ENCODE measurements around the gene TLR8.

TLR8 gene

DNA sequence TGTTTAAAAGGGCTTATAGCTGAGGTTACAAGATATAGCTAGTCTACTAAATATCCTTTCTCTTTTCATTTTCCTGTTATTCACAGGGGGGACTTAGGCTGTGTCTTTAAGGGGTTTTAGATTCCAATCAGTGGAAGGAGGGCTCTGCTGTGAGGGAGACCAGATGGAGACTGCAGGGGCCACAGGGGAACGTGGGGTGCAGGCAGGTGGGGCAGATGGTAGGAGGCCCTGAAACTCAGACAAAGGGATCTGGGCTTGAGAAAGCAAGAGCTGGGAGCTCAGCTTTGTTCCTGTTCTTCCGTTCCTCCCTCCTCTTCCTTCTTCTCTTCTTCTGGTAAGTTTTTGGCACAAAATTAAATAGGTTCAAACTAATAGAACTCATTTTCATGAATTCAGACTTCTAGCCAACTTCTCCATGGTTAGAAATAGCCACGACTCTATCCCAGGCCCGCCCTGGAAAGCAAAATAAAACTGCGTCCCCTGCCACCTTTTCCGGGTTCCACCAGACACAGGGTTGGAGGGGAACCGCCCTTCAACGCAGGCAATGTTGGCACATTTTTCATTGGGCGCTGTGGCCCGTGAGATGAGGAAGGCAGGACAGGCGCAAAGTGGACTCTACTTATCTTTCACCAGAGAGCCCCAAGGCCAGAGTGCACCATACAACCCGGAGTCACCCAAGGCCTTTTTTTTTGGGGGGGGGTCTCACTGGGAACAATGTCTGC is 65.0 kb downstream of the TLR8 start:
- Histone ChIP-seq H3K9me3 (ENCODE audit: severe bottlenecking) (no peaks in the 10 kb centered on the region), H3K4me1 (ENCODE audit: insufficient read depth, poor library complexity, severe bottlenecking) (peaks cover 5% of the 10 kb centered on the region), H3K36me3 (ENCODE audit: low read depth) (peaks cover 15% of the 10 kb centered on the region), H3K4me3 (ENCODE audit: severe bottlenecking) (no peak overlapping the region), H3K27ac (ENCODE audit: poor library complexity, severe bottlenecking) (no peak overlapping the region), H3K27me3 (ENCODE audit: insufficient read depth, poor library complexity, severe bottlenecking) (no peaks in the 10 kb centered on the region)
- TF ChIP-seq, protein P1, sequence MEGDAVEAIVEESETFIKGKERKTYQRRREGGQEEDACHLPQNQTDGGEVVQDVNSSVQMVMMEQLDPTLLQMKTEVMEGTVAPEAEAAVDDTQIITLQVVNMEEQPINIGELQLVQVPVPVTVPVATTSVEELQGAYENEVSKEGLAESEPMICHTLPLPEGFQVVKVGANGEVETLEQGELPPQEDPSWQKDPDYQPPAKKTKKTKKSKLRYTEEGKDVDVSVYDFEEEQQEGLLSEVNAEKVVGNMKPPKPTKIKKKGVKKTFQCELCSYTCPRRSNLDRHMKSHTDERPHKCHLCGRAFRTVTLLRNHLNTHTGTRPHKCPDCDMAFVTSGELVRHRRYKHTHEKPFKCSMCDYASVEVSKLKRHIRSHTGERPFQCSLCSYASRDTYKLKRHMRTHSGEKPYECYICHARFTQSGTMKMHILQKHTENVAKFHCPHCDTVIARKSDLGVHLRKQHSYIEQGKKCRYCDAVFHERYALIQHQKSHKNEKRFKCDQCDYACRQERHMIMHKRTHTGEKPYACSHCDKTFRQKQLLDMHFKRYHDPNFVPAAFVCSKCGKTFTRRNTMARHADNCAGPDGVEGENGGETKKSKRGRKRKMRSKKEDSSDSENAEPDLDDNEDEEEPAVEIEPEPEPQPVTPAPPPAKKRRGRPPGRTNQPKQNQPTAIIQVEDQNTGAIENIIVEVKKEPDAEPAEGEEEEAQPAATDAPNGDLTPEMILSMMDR (IDR thresholded peaks at IDR 0.05; ENCODE audit: poor library complexity, severe bottlenecking) = no peak
- ATAC-seq (ENCODE audit: low read depth) (no peak), DNase-seq (ENCODE audit: low spot score) (no peak)

DNA sequence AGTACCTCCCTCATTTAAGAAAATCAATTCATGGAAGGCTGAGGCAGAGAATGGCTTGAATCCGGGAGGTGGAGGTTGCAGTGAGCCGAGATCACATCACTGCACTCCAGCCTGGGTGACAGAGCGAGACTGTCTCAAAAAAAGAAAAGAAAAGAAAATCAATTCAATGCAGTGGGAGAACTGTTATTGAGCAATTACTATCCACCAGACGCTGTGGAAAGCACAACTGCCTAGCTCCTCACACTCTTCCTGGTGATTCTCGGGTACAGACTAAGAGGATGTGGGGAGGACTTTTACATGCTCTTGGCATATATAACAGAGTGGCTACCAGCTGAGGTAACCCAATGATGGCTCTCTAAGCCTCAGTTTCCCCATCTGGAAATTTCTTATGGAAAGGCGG is 65.8 kb downstream of the TLR8 start:
- Histone ChIP-seq H3K27me3 (ENCODE audit: insufficient read depth, poor library complexity, severe bottlenecking) (no peaks in the 10 kb centered on the region), H3K4me3 (ENCODE audit: severe bottlenecking) (no peak overlapping the region), H3K36me3 (ENCODE audit: low read depth) (peaks cover 23% of the 10 kb centered on the region), H3K4me1 (ENCODE audit: insufficient read depth, poor library complexity, severe bottlenecking) (peaks cover 5% of the 10 kb centered on the region), H3K27ac (ENCODE audit: poor library complexity, severe bottlenecking) (no peak overlapping the region), H3K9me3 (ENCODE audit: severe bottlenecking) (no peaks in the 10 kb centered on the region)
- TF ChIP-seq, protein P1 (IDR thresholded peaks at IDR 0.05; ENCODE audit: poor library complexity, severe bottlenecking) = no peak
- ATAC-seq (ENCODE audit: low read depth) = no peak
- DNase-seq (ENCODE audit: low spot score) = no peak

All from RWPE2 (cell line).